Measurements from ENCODE around the gene DCLK1.

DNA sequence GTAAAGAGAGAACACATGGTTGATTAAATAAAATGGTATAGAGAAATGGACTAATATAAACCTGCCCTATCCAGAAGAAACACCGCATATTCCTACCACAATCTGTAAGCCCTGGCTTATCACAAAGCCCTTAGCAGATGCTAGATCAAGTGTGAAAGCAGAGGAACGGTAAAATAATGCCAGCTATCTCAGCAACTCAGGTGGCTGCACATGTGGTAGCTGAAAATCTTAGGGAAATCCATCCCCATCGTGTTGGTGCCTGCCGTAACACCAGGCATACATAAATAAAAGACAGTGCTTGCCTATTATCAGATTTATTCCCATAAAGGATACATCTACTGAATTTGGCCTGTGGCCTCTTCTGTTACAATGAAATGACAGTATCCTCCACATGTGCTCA, 350.6 kb downstream of the DCLK1 start:
- TF ChIP-seq, protein P1, sequence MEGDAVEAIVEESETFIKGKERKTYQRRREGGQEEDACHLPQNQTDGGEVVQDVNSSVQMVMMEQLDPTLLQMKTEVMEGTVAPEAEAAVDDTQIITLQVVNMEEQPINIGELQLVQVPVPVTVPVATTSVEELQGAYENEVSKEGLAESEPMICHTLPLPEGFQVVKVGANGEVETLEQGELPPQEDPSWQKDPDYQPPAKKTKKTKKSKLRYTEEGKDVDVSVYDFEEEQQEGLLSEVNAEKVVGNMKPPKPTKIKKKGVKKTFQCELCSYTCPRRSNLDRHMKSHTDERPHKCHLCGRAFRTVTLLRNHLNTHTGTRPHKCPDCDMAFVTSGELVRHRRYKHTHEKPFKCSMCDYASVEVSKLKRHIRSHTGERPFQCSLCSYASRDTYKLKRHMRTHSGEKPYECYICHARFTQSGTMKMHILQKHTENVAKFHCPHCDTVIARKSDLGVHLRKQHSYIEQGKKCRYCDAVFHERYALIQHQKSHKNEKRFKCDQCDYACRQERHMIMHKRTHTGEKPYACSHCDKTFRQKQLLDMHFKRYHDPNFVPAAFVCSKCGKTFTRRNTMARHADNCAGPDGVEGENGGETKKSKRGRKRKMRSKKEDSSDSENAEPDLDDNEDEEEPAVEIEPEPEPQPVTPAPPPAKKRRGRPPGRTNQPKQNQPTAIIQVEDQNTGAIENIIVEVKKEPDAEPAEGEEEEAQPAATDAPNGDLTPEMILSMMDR (conservative IDR thresholded peaks at IDR 0.05): no peak
- TF ChIP-seq EZH2 (IDR thresholded peaks at IDR 0.05; ENCODE audit: low read depth): no peak
